Pericardium fibroblast (primary cell): Measurements from ENCODE around the gene AQP6. TPM values are rescaled to one million over a fixed set of nuclear protein-coding genes. Genes with fewer than 3 reads are reported as not detected.

Source experiments
- total RNA-seq: library from RNA; depleted of rRNA; stranded (reverse); fragments of >200 nt; gene quantifications from 2 replicates; pipeline ENCODE4 v1.2.3, GENCODE V29; 2015

Gene AQP6
- total RNA-seq, result not detected in 2 replicates

GRCh38 chr12:49972641-49973360, at the start of gene AQP6:
Gene AQP6, plus strand, starts transcription at chr12:49972947. Its CDS starts 227 bp downstream, at chr12:49973174.

GRCh38 chr12:49950273-49951251, 22.2 kb upstream of the AQP6 start, which contains the start of gene AQP2:
Gene AQP2, plus strand, starts transcription at chr12:49950737. Its CDS starts 94 bp downstream, at chr12:49950831.

GRCh38 chr12:49961111-49961922, 11.4 kb upstream of the AQP6 start, which contains the start of gene AQP5:
Gene AQP5, plus strand, starts transcription at chr12:49961872. Its CDS starts 146 bp downstream, at chr12:49962018.

GRCh38 chr12:50025187-50026059, 52.7 kb downstream of the AQP6 start, which contains the start of gene RACGAP1:
Gene RACGAP1, minus strand, starts transcription at chr12:50025494. Its CDS starts 8,779 bp downstream, at chr12:50016715.

Other genes starting within 250 kb of the AQP6 start
- 331 and 352 TPM in 2 replicates for gene TMBIM6, start 231.4 kb upstream of the AQP6 start, total RNA-seq
- 29.6 and 36.8 TPM in 2 replicates for gene NCKAP5L, start 144.5 kb upstream of the AQP6 start, total RNA-seq
- 3.6 and 3.7 TPM in 2 replicates for gene BCDIN3D, start 129.8 kb upstream of the AQP6 start, total RNA-seq
- 4.0 and 21.1 TPM in 2 replicates for gene FAIM2, start 69.0 kb upstream of the AQP6 start, total RNA-seq
- gene AQP2, start 22.2 kb upstream of the AQP6 start, total RNA-seq, result not detected in 2 replicates
- 5.4 TPM in 1 of 2 replicates, not detected in the other for gene AQP5, start 11.1 kb upstream of the AQP6 start, total RNA-seq
- gene RACGAP1, start 52.5 kb downstream of the AQP6 start, total RNA-seq, result 6.8 and 8.5 TPM in 2 replicates
- 4.6 and 13.2 TPM in 2 replicates for gene ASIC1, start 84.6 kb downstream of the AQP6 start, total RNA-seq
- gene SMARCD1, start 112.4 kb downstream of the AQP6 start, total RNA-seq, result 26.1 and 32.3 TPM in 2 replicates
- 1.3 and 2.5 TPM in 2 replicates for gene GPD1, start 131.1 kb downstream of the AQP6 start, total RNA-seq
- 48.4 and 67.9 TPM in 2 replicates for gene COX14, start 139.3 kb downstream of the AQP6 start, total RNA-seq
- gene CERS5, start 194.4 kb downstream of the AQP6 start, total RNA-seq, result 23.0 and 37.0 TPM in 2 replicates